ENCODE measurements around the gene FRMPD4.

GRCh38 chrX:12480956-12481355 is 342.7 kb downstream of the FRMPD4 start:
- TF ChIP-seq POLR2AphosphoS2 (IDR thresholded peaks at IDR 0.05; ENCODE audit: low read depth, low read length), result no peak
- no peak for TF ChIP-seq FOXM1 (CRISPR knock-in tag; IDR thresholded peaks at IDR 0.05)
- TF ChIP-seq CTCF (CRISPR knock-in tag; IDR thresholded peaks at IDR 0.05), result no peak
- no peak for TF ChIP-seq POLR2A (IDR thresholded peaks at IDR 0.05; ENCODE audit: insufficient read depth in 1 of 2, low read depth in 2 of 2, low read length in 2 of 2)
- no peak for TF ChIP-seq KAT8 (CRISPR knock-in tag; IDR thresholded peaks at IDR 0.05)
- no peak for TF ChIP-seq KDM4B (CRISPR knock-in tag; IDR thresholded peaks at IDR 0.05)
- no peak for TF ChIP-seq EP300 (IDR thresholded peaks at IDR 0.05; ENCODE audit: low read depth in 2 of 2, low read length in 2 of 2)
- TF ChIP-seq EP300 (CRISPR knock-in tag; IDR thresholded peaks at IDR 0.05; ENCODE audit: borderline replicate concordance), result no peak
- no peak for TF ChIP-seq HBP1 (CRISPR knock-in tag; IDR thresholded peaks at IDR 0.05; ENCODE audit: low read depth)
- no peak for TF ChIP-seq CHD2 (IDR thresholded peaks at IDR 0.05; ENCODE audit: low read depth, low read length)

Measured in HepG2 (cell line).